ENCODE data around the gene LTBP2.

The LTBP2 gene

DNA sequence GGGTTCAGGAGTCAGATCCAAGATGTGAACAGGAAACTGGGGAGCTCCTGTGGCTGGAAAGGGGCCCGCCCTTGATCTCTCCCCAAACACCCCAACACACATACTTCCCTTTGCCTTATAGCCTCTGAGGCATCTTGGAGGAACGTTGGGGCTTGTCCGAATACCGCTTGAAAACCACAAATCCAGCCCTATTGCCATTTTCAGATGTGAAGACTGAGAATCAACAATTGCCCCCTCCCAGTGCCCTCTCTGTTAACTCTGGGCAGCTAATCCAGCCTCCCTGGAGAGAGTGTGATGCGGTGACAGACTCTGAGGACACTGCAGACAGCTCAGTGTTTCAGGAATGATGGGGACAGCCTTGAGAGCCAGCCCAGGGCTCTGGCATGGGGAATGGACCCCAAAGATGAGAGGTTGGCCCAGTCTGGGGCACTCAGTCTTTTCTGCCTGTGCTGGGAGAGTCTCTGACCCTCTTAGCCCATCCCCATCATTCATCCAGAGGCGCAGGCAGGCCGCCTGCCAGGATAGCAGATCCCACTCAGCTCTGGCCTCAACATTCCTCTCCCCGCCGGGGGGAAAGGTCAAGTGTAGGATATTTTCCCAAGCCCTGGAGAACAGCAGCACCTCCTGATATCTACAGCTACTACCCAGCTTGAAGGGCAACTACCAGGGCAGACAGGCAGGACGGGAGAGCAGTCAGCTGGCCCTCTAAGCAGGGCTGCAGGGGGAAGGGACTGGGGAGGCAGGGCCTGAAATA, 24.6 kb upstream of the LTBP2 start:
- FAIRE-seq (no peak), DNase-seq (ENCODE audit: insufficient read length) (no peak)
- TF ChIP-seq POLR2A (IDR thresholded peaks at IDR 0.05; ENCODE audit: low read depth, low read length), result no peak
- TF ChIP-seq TAF1 (IDR thresholded peaks at IDR 0.05; ENCODE audit: borderline replicate concordance, low read depth, low read length), result no peak
- no peak for TF ChIP-seq POLR2AphosphoS5 (IDR thresholded peaks at IDR 0.05; ENCODE audit: low read depth, low read length)

DNA sequence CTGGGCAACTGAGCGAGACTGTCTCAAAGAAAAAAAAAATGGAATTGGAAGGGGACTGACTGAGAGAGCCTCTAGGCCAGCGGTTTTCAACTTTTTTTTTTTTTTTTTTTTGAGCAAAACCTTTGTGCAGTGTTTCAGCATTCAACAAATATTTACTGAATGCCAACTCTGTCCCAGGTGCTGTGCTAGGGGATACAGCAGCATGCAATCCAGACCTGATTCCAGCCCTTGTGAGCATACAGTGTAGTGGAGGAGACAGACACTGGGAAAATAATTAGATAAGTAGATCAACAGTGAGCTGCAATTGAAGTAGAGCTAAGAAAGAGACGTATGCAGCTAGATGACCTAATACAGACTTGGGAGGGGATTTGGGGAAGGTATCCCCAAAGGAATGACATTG, 23.8 kb upstream of the LTBP2 start:
- DNase-seq (ENCODE audit: insufficient read length) (no peak), FAIRE-seq (no peak)
- TF ChIP-seq TAF1 (IDR thresholded peaks at IDR 0.05; ENCODE audit: borderline replicate concordance, low read depth, low read length), result no peak
- TF ChIP-seq POLR2AphosphoS5 (IDR thresholded peaks at IDR 0.05; ENCODE audit: low read depth, low read length), result no peak
- TF ChIP-seq POLR2A (IDR thresholded peaks at IDR 0.05; ENCODE audit: low read depth, low read length), result no peak

- TF ChIP-seq TAF1 (IDR thresholded peaks at IDR 0.05; ENCODE audit: borderline replicate concordance, low read depth, low read length), result no peak
- no peak for TF ChIP-seq POLR2A (IDR thresholded peaks at IDR 0.05; ENCODE audit: low read depth, low read length)
- no peak for TF ChIP-seq POLR2AphosphoS5 (IDR thresholded peaks at IDR 0.05; ENCODE audit: low read depth, low read length)
- no peak for DNase-seq (ENCODE audit: insufficient read length)
- no peak for FAIRE-seq
These were observed 22.9 kb upstream of the LTBP2 start for GRCh38 chr14:74634964-74635363.

GRCh38 chr14:74634481-74634880, 22.4 kb upstream of the LTBP2 start:
- DNase-seq (ENCODE audit: insufficient read length), result no peak
- no peak for FAIRE-seq
- TF ChIP-seq POLR2A (IDR thresholded peaks at IDR 0.05; ENCODE audit: low read depth, low read length) (no peak), TAF1 (IDR thresholded peaks at IDR 0.05; ENCODE audit: borderline replicate concordance, low read depth, low read length) (no peak), POLR2AphosphoS5 (IDR thresholded peaks at IDR 0.05; ENCODE audit: low read depth, low read length) (no peak)

GRCh38 chr14:74630881-74631690, 19.0 kb upstream of the LTBP2 start:
- DNase-seq (ENCODE audit: insufficient read length) (no peak), FAIRE-seq (no peak)
- TF ChIP-seq TAF1 (IDR thresholded peaks at IDR 0.05; ENCODE audit: borderline replicate concordance, low read depth, low read length), result no peak

GRCh38 chr14:74628418-74628817, 16.4 kb upstream of the LTBP2 start:
- no peak for FAIRE-seq
- TF ChIP-seq TAF1 (IDR thresholded peaks at IDR 0.05; ENCODE audit: borderline replicate concordance, low read depth, low read length) (no peak), POLR2AphosphoS5 (IDR thresholded peaks at IDR 0.05; ENCODE audit: low read depth, low read length) (no peak), POLR2A (IDR thresholded peaks at IDR 0.05; ENCODE audit: low read depth, low read length) (no peak)
- DNase-seq (ENCODE audit: insufficient read length), result no peak

DNA sequence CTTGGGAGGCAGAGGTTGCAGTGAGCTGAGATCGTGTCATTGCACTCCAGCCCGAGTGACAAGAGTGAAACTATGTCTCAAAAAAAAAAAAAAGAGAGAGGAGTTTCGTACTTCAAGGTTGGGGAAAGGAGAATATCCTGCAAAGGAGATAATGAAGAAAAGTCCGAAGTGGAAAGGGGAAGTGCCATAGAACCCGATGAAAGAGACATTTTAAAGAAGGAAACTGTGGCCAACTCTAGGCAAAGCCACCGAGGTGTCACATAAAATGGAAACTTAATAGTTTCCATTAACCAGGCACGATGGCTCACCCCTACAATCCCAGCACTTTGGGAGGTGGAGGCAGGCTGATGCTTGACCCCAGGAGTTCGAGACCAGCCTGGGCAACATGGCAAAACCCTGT, 15.0 kb upstream of the LTBP2 start:
- FAIRE-seq (no peak), DNase-seq (ENCODE audit: insufficient read length) (no peak)
- TF ChIP-seq POLR2A (IDR thresholded peaks at IDR 0.05; ENCODE audit: low read depth, low read length) (no peak), POLR2AphosphoS5 (IDR thresholded peaks at IDR 0.05; ENCODE audit: low read depth, low read length) (no peak), TAF1 (IDR thresholded peaks at IDR 0.05; ENCODE audit: borderline replicate concordance, low read depth, low read length) (no peak)

GRCh38 chr14:74622257-74622656, 10.2 kb upstream of the LTBP2 start:
- DNase-seq (ENCODE audit: insufficient read length), result no peak
- no peak for TF ChIP-seq TAF1 (IDR thresholded peaks at IDR 0.05; ENCODE audit: borderline replicate concordance, low read depth, low read length)
- FAIRE-seq, result no peak

DNA sequence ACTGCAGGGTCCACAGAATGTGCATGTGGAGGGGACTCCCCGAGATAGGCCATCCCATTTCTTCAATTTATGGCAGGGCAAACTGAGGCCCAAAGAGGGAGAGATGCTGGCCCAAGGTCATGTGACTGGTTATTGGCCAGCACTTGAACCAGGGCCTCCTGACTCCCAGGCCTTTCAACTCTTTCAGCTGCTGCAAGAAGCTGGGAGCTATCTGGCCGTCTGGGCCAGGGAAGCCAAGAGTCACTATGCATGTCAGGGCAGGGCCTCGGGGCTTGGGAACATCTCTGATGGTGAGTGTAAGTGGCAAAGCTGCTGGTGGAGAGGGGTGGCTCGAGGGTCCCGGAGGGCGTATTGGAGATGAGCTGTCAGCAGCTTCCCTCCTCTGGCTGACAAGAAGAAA, 9.5 kb upstream of the LTBP2 start:
- FAIRE-seq (no peak), DNase-seq (ENCODE audit: insufficient read length) (no peak)
- TF ChIP-seq TAF1 (IDR thresholded peaks at IDR 0.05; ENCODE audit: borderline replicate concordance, low read depth, low read length), result no peak
- no peak for TF ChIP-seq POLR2AphosphoS5 (IDR thresholded peaks at IDR 0.05; ENCODE audit: low read depth, low read length)
- TF ChIP-seq POLR2A (IDR thresholded peaks at IDR 0.05; ENCODE audit: low read depth, low read length), result no peak

DNA sequence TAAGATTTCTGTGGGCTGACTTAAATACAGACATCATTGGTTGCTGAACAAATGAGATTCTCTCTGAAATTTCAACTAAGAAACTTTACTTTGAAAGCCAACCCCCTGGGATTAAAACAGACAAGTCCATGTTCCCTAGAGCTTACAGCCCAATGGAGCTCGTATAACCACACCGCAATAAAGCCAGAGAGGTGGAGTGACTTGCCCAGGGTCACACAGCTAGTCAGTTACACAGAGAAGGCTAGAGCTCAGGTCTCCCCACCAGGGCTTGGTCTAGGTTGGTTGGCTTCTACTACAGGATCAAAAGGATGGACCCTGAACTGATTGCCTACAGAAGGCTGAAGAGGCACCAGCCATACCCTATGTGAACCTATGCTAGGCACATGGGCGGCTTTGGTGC, 8.9 kb upstream of the LTBP2 start:
- no peak for FAIRE-seq
- DNase-seq (ENCODE audit: insufficient read length), result no peak
- TF ChIP-seq TAF1 (IDR thresholded peaks at IDR 0.05; ENCODE audit: borderline replicate concordance, low read depth, low read length), result no peak

- no peak for DNase-seq (ENCODE audit: insufficient read length)
- TF ChIP-seq POLR2AphosphoS5 (IDR thresholded peaks at IDR 0.05; ENCODE audit: low read depth, low read length), result no peak
- TF ChIP-seq POLR2A (IDR thresholded peaks at IDR 0.05; ENCODE audit: low read depth, low read length), result no peak
- TF ChIP-seq TAF1 (IDR thresholded peaks at IDR 0.05; ENCODE audit: borderline replicate concordance, low read depth, low read length), result no peak
These were observed 8.5 kb upstream of the LTBP2 start for GRCh38 chr14:74620497-74620921.

DNA sequence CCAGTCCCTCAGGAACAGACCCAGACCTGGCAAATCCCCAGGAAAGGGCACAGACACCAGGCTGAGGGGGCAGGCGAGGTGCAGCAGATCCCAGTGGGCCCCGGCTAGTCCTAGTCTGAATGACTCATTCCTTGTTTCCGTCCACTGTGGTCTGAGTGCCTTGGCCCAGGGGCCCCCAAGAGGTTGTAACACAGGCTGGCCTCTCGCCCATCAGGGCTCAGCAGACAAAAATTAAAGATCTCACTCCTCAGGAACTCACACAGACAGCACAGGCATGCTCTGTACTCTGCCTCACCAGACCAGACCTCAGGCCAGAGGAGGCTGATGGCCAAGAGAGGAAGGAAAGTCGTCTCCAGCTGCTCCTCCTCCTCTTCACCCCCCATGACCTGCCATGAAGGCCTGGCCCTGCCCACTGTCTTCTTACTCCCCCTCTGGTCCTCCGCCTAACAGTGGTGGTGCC, 7.7 kb upstream of the LTBP2 start:
- FAIRE-seq (no peak), DNase-seq (ENCODE audit: insufficient read length) (no peak)
- no peak for TF ChIP-seq POLR2AphosphoS5 (IDR thresholded peaks at IDR 0.05; ENCODE audit: low read depth, low read length)
- no peak for TF ChIP-seq POLR2A (IDR thresholded peaks at IDR 0.05; ENCODE audit: low read depth, low read length)
- TF ChIP-seq TAF1 (IDR thresholded peaks at IDR 0.05; ENCODE audit: borderline replicate concordance, low read depth, low read length), result no peak

More at GRCh38 chr14:74620497-74620921, 8.5 kb upstream of the LTBP2 start:
- no peak for FAIRE-seq

Measured in GM12892 (cell line).